Progenitor cell of endocrine pancreas (in vitro differentiated cells): ENCODE results near the gene APBB2. TPM values are rescaled to one million over a fixed set of nuclear protein-coding genes. Genes with fewer than 3 reads are reported as not detected.

Source experiments
- DNase-seq: peaks from one replicate; pipeline ENCODE4 v3.0.0; 2021; ENCODE audit warnings: low spot score; ENCODE audit not compliant: unreplicated experiment
- H3K27ac Mint-ChIP-seq: 2 replicates; pipeline ENCODE4 v1.8.0; 2021; ENCODE audit warnings: mild to moderate bottlenecking, moderate library complexity, mixed read lengths
- H3K27me3 Mint-ChIP-seq: 2 replicates; pipeline ENCODE4 v1.8.0; 2021; ENCODE audit warnings: mixed read lengths
- H3K36me3 Mint-ChIP-seq: 2 replicates; pipeline ENCODE4 v1.8.0; 2022; ENCODE audit warnings: mixed read lengths; ENCODE audit not compliant: insufficient read depth
- H3K4me1 Mint-ChIP-seq: 2 replicates; pipeline ENCODE4 v1.8.0; 2021; ENCODE audit warnings: low read depth, mixed read lengths
- H3K4me3 Mint-ChIP-seq: 2 replicates; pipeline ENCODE4 v1.8.0; 2021; ENCODE audit warnings: low read depth, mild to moderate bottlenecking, moderate library complexity, mixed read lengths
- H3K9me3 Mint-ChIP-seq: 2 replicates; pipeline ENCODE4 v1.8.0; 2021; ENCODE audit warnings: low read depth, mixed read lengths
- CTCF ChIP-seq: fragments of 200-600 bp; sonication (generic); IDR thresholded peaks from one replicate; pipeline ENCODE4 v1.5.0; 2021; ENCODE audit warnings: antibody characterized with exemption, mild to moderate bottlenecking; ENCODE audit not compliant: unreplicated experiment
- total RNA-seq: library from RNA; stranded (reverse); gene quantifications from 2 replicates; pipeline ENCODE4 v1.2.1, GENCODE V29; 2021

The APBB2 gene
- total RNA-seq, 1 donor from 2014 or later: 61.7 TPM

DNA sequence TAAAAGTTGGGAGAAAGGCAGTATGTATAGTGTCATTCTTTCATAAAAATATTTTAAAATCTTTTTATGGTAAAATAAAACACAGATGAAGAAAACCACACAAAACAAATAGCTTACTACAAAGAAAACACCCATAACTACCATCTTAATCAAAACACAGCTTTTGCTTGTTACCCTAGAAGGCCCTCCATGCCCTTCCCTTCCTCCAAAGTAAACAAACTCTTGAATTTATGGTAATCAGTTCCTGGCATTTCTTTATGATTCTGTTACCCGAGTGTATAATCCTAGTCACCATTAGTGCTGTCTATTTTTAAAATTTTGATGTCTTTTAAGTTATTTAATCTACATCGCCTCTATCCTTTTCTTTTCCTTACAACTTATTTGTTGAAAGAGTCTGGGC, 170.9 kb downstream of the APBB2 start:
- peaks cover 17% of the 10 kb centered on the region for H3K36me3 Mint-ChIP-seq
- H3K4me1 Mint-ChIP-seq: peaks cover 4% of the 10 kb centered on the region
- no peak overlapping the region for H3K4me3 Mint-ChIP-seq
- peaks cover 15% of the 10 kb centered on the region for H3K9me3 Mint-ChIP-seq
- TF ChIP-seq CTCF: no peak
- no peak overlapping the region for H3K27ac Mint-ChIP-seq
- H3K27me3 Mint-ChIP-seq: no peaks in the 10 kb centered on the region
- DNase-seq: no peak

- Mint-ChIP-seq H3K27me3 (no peaks in the 10 kb centered on the region), H3K9me3 (peaks cover 15% of the 10 kb centered on the region), H3K27ac (no peak overlapping the region), H3K4me3 (no peak overlapping the region), H3K36me3 (peaks cover 13% of the 10 kb centered on the region), H3K4me1 (peaks cover 6% of the 10 kb centered on the region)
- DNase-seq: no peak
- no peak for TF ChIP-seq CTCF
Observed at GRCh38 chr4:41041551-41041950, 172.8 kb downstream of the APBB2 start.

GRCh38 chr4:41039317-41039716, 175.0 kb downstream of the APBB2 start:
- no peaks in the 10 kb centered on the region for H3K27me3 Mint-ChIP-seq

DNA sequence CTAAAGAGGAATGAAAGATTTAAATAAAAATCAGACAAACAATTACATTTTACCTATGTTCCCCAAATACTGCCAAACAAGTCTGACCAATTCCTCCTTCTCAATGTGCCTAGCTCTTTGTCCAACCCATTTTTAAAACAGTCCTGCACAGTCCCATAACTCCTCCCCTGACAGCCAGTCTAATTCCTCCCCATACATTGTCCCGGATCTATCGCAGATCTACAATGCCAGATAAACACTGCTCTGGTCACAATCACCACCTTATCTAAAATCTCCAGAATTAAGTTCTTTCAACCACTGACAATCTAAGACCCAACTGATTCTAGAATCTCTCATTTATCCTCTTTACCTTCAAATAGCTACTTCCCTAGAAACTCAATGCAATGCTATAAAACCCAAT, 176.0 kb downstream of the APBB2 start:
- no peak for TF ChIP-seq CTCF
- peaks cover 4% of the 10 kb centered on the region for H3K36me3 Mint-ChIP-seq
- H3K27me3 Mint-ChIP-seq: no peaks in the 10 kb centered on the region
- no peak overlapping the region for H3K4me3 Mint-ChIP-seq
- no peak overlapping the region for H3K27ac Mint-ChIP-seq
- peaks cover 6% of the 10 kb centered on the region for H3K4me1 Mint-ChIP-seq
- H3K9me3 Mint-ChIP-seq: peaks cover 4% of the 10 kb centered on the region
- no peak for DNase-seq

More at GRCh38 chr4:41039317-41039716, 175.0 kb downstream of the APBB2 start:
- Mint-ChIP-seq H3K4me3 (no peak overlapping the region), H3K27ac (no peak overlapping the region), H3K36me3 (peaks cover 4% of the 10 kb centered on the region), H3K4me1 (peaks cover 6% of the 10 kb centered on the region), H3K9me3 (peaks cover 5% of the 10 kb centered on the region)
- DNase-seq: no peak
- no peak for TF ChIP-seq CTCF

GRCh38 chr4:41029098-41029497, 185.2 kb downstream of the APBB2 start:
- peaks cover 41% of the 10 kb centered on the region for H3K9me3 Mint-ChIP-seq
- H3K4me1 Mint-ChIP-seq: peaks cover 5% of the 10 kb centered on the region
- DNase-seq: no peak
- H3K4me3 Mint-ChIP-seq: no peak overlapping the region
- peaks cover 49% of the 10 kb centered on the region for H3K36me3 Mint-ChIP-seq
- no peak for TF ChIP-seq CTCF
- no peaks in the 10 kb centered on the region for H3K27me3 Mint-ChIP-seq
- no peak overlapping the region for H3K27ac Mint-ChIP-seq
